ENCODE measurements around the gene LIMS4.
"Not testable (repeated sequence)": the region's sequence is repeated elsewhere in the genome, so short reads cannot be mapped to it uniquely, and the experiment has no call there.

Gene LIMS4

DNA sequence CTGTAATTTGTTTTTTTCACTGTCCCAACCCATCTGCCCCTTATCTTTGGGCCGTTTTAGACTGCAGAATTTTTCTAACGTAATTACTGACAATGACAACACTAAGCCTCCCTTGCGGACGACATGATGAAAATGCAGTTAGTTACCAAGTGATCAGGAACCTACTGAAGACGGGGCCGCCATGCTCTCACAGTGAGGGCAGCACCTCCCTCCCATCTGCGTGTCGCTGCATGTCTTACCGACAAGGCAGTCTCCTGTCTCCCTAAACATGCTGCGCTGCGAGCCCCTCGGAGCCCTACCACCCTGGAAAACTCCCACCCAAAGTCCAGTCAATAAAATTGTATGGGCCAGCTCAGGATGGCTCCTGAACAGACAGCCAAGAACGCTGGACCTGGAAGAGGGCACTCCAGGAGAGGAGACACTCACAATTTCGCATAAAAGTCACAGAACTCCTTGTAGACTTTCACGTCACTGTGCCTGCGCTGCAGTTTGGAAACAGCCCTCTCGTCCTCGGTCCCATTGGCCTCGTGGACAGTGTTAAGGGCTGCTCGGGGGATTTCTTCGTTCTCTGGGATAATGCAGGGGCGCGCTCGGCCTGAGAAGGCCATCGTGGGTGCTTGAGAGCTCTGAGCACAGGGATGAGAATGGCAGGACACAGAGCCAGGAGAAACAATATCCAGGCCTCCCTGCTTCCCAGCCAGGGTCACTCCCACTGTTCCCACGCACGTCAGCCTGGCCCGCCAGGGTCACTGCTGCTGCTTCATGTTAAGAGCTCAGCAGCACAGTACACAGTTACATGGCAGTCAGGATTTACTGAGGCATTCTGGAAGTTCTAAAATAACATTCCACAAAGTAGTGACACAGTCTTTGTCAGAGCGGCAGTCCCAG, at the start of gene LIMS4:
Gene LIMS4 (minus strand): TSS at position 646 of the 888 bp plus-strand sequence. CDS start 38 bp downstream, at position 608.
- not testable (repeated sequence) for DNase-seq (ENCODE audit: low read depth in 2 of 3, low spot score in 1 of 3)

DNA sequence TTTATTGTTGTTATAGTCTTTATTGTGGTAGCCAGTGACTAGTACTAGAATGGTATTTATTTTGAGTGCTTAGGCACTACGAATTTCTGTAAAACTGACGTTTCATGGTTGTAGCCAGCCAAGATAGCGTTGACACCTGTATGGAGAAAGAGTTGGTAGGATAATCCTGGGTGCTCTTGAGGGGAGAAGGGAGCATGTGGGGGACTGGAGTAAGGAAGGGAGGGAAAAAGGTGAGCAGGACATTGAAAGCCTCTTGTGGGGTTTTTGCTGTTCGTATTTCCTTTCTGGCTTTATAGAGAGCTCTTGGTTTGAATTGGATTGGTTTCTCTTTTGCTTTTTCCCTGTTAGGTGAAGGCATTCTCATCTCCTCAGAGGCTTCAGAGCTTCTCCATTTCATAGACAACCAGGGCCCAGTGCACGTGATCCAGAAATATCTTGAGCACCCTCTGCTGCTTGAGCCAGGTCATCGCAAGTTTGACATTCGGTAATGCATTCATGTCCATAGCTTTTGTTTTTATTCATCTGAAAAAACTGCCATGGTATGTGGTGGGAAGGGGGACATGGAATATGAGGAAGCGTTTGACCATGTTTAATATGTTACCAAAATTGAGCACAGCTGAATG, 27.2 kb upstream of the LIMS4 start:
- not testable (repeated sequence) for DNase-seq (ENCODE audit: low read depth in 2 of 3, low spot score in 1 of 3)

DNA sequence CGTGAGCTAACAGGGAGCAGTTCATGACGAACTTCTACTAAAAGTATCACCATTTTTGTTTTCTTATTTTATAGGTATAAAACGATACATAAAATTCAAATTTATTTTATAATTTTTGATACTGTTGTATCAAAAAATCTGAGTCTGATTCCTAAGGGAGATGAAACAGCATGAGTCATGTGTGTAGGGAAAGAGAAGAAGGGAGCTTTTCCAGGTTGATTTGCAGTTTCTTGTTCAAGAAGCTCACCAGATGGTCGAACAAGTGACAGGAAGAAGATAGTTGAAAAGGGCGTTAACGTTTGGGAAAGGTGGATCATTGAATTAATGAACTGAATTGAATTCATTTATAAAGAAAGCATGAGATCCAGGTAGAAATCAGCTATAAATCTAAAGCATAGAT, 23.4 kb upstream of the LIMS4 start:
- DNase-seq (ENCODE audit: low read depth in 2 of 3, low spot score in 1 of 3), result not testable (repeated sequence)

DNA sequence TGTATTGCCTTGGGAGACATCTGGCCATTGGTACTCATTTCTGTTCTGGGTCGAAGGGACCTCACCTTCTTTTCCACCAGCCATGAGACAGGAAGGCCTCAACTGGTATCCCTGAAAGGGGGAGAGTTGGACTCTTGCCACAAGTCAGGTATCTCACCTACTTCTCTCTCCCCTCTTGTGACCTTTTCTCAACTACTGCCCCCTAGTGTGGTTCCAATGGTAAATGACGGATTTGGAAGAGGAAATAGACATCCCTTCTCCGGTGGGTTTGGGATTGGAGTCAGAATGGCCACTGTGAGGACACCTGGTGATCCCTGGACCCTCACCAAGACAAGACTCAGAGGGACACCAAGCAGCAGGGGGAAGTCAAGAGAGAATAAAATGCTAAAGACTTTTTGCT, 21.9 kb upstream of the LIMS4 start:
- not testable (repeated sequence) for DNase-seq (ENCODE audit: low read depth in 2 of 3, low spot score in 1 of 3)

GRCh38 chr2:110488991-110489390, 16.4 kb upstream of the LIMS4 start:
- DNase-seq (ENCODE audit: low read depth in 2 of 3, low spot score in 1 of 3), result not testable (repeated sequence)

GRCh38 chr2:110482697-110483096, 10.1 kb upstream of the LIMS4 start:
- DNase-seq (ENCODE audit: low read depth in 2 of 3, low spot score in 1 of 3), result not testable (repeated sequence)

- DNase-seq (ENCODE audit: low read depth in 2 of 3, low spot score in 1 of 3), result not testable (repeated sequence)
Measured at GRCh38 chr2:110481200-110481599, 8.6 kb upstream of the LIMS4 start.

DNA sequence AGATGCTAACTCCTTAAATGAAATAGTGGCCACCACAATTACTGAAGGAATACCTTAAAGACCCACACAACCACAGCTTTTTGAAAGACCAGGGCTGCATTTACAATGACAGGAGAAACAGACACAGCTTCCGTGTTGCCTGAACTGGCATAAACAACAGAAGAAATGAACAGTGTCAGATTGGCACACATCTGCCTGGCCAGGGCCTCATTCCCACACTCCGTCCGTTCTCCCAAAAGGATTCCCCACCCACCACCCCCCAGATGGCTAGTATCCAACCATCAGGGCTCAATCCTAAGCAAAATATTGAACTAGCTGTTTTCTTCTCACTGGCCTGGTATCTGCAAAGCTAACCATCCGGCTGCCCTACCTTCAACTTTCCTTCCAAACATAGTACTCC, 7.5 kb upstream of the LIMS4 start:
- DNase-seq (ENCODE audit: low read depth in 2 of 3, low spot score in 1 of 3), result not testable (repeated sequence)

DNA sequence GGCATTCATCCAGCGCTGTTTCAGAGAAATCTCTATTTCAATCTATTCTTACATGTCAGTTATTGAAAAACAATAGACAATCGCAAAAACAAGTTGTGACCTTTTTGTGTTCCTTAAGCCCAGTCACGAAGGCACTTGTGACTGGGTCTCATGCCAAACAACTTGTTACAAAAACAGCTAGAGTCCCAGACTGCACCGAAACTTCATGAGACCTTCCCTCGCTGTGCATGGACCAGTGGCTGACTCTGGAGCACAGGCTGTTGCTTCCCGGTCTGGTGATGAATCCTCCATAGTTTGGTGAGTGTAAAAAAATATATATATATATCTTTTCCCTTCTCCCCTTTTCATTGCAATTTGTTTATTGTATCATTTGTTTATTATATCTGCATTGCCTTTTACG, 4.8 kb upstream of the LIMS4 start:
- not testable (repeated sequence) for DNase-seq (ENCODE audit: low read depth in 2 of 3, low spot score in 1 of 3)

GRCh38 chr2:110476952-110477351, 4.3 kb upstream of the LIMS4 start:
- not testable (repeated sequence) for DNase-seq (ENCODE audit: low read depth in 2 of 3, low spot score in 1 of 3)

- not testable (repeated sequence) for DNase-seq (ENCODE audit: low read depth in 2 of 3, low spot score in 1 of 3)
Measured at GRCh38 chr2:110475627-110476359, 3.2 kb upstream of the LIMS4 start.

DNA sequence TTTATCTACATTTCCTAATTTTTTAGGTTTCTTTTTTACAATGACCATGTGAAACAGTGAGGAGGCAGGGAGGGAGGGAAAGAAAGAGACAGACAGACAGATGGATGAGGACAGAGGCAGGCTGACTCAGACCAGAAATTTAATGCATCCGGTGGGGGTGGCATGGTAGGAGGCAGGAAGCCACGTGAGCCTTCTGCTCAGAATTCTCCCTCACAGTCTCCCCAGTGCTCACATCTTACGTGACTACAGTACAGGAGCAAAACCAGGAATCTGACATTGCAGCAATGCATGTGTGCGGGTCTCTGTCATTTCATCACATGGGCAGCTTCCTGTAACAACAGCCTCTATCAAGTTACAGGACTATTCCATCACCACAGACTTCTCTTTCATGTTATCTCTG, 2.3 kb upstream of the LIMS4 start:
- not testable (repeated sequence) for DNase-seq (ENCODE audit: low read depth in 2 of 3, low spot score in 1 of 3)

DNA sequence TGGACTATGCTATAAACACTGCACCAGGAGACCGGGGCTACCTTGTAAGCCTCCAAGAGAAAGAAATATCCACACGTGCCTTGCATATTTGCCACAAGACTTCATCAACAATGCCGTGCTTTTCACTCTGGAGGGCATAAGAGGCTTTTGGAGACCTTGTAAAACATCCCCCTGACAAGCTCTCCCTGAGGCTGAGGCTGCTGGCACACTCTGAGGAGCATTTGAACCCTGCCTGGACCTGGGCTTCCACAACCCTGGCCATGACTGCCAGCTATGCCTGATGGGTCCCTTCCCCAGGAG, 393 bp upstream of the LIMS4 start:
- DNase-seq (ENCODE audit: low read depth in 2 of 3, low spot score in 1 of 3), result not testable (repeated sequence)

- not testable (repeated sequence) for DNase-seq (ENCODE audit: low read depth in 2 of 3, low spot score in 1 of 3)
Measured at GRCh38 chr2:110468921-110469320, 3.7 kb downstream of the LIMS4 start.

GRCh38 chr2:110465312-110465711, 7.3 kb downstream of the LIMS4 start:
- not testable (repeated sequence) for DNase-seq (ENCODE audit: low read depth in 2 of 3, low spot score in 1 of 3)

- DNase-seq (ENCODE audit: low read depth in 2 of 3, low spot score in 1 of 3), result not testable (repeated sequence)
Measured at GRCh38 chr2:110462458-110462857, 10.2 kb downstream of the LIMS4 start.

- not testable (repeated sequence) for DNase-seq (ENCODE audit: low read depth in 2 of 3, low spot score in 1 of 3)
Measured at GRCh38 chr2:110460318-110460717, 12.3 kb downstream of the LIMS4 start.

GRCh38 chr2:110457214-110457590, 15.4 kb downstream of the LIMS4 start:
- not testable (repeated sequence) for DNase-seq (ENCODE audit: low read depth in 2 of 3, low spot score in 1 of 3)

GRCh38 chr2:110456291-110457213, 16.1 kb downstream of the LIMS4 start:
- not testable (repeated sequence) for DNase-seq (ENCODE audit: low read depth in 2 of 3, low spot score in 1 of 3)

DNA sequence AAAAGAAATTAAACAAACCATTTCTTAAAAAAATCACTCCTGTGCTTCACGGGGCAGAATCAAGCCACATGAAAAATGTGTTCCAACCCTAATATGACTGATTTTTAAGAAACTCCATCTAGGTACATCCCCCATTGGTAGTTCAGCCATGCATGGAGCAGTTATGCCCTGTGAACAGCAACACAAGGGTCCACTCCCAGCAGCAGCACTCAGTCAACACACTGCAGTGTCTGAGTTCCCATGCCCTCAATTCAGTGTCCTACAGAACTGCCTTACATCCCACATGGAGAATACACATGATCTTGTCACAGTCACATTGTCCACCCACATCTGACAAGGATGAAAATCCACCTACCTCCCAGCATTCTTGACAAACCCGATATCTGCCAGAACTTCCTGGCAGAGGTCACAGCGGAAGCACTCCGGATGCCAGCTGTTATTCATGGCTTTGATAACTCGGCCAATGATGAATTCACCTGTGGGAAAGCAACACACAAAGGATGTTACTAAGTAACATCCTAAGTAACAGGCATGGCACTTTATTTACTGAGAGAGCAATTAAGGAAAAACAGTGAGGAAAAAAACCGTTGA, 17.4 kb downstream of the LIMS4 start:
- DNase-seq (ENCODE audit: low read depth in 2 of 3, low spot score in 1 of 3), result not testable (repeated sequence)
